Small intestine (tissue), 7 donors: Measurements from ENCODE around the gene GPR157. TPM values are rescaled to one million over a fixed set of nuclear protein-coding genes. Genes with fewer than 3 reads are reported as not detected.

ENCODE experiments used
- DNase-seq, 2 donors: peaks; one replicate each; pipeline versions ENCODE4 v3.0.0 to v3.0.0-alpha.2; 2013
- FAIRE-seq: peaks from 2 replicates; lab custom pipeline; 2012; peaks lifted over from hg19 to GRCh38; lab: Jason Lieb, UNC
- H3K27ac ChIP-seq, 3 donors: one replicate each; pipeline ENCODE4 v1.5.1; 2013; ENCODE audit warnings: low read length in 2 of 3, mild to moderate bottlenecking in 2 of 3, control low read depth in 1 of 3, inconsistent platforms in 1 of 3, low read depth in 1 of 3, moderate library complexity in 1 of 3
- H3K27me3 ChIP-seq, 3 donors: one replicate each; pipeline ENCODE4 v1.6.1; 2013; ENCODE audit warnings: low read length in 3 of 3, inconsistent platforms in 1 of 3; ENCODE audit not compliant: control insufficient read depth in 3 of 3, insufficient read depth in 3 of 3
- H3K36me3 ChIP-seq, 3 donors: one replicate each; pipeline ENCODE4 v1.6.1; 2013; ENCODE audit warnings: low read length in 3 of 3, inconsistent platforms in 1 of 3, low read depth in 1 of 3, mild to moderate bottlenecking in 1 of 3, moderate library complexity in 1 of 3; ENCODE audit not compliant: control insufficient read depth in 3 of 3, insufficient read depth in 2 of 3
- H3K4me1 ChIP-seq, 3 donors: one replicate each; pipeline ENCODE4 v1.6.1; 2013; ENCODE audit warnings: low read length in 2 of 3, inconsistent platforms in 1 of 3, low read depth in 1 of 3, mild to moderate bottlenecking in 1 of 3, moderate library complexity in 1 of 3; ENCODE audit not compliant: control insufficient read depth in 3 of 3, insufficient read depth in 2 of 3
- H3K4me3 ChIP-seq, 3 donors: one replicate each; pipeline ENCODE4 v1.5.1; 2013; ENCODE audit warnings: low read length in 3 of 3, control low read depth in 1 of 3, inconsistent platforms in 1 of 3, low read depth in 1 of 3, mild to moderate bottlenecking in 1 of 3, moderate library complexity in 1 of 3
- H3K9me3 ChIP-seq, 2 donors: one replicate each; pipeline ENCODE4 v1.6.1; 2013; ENCODE audit warnings: low read depth in 1 of 2, low read length in 1 of 2; ENCODE audit not compliant: control insufficient read depth in 2 of 2, insufficient read depth in 1 of 2
- WGBS, 3 donors: extraction: QIAGEN DNeasy Blood & Tissue Kit; methylation state at CpG; one replicate each; pipeline ENCODE4 v1.1.7; 2013; 5-methylcytosine and 5-hydroxymethylcytosine counted together
- polyA plus RNA-seq, 4 donors: library from polyadenylated mRNA; stranded (reverse) in 3 of 4; unstranded in 1 of 4; fragments of 200-250 nt in 3 of 4; fragments of 120-200 nt in 1 of 4; gene quantifications; one replicate each; pipeline versions ENCODE4 v1.2.1 to v1.2.3, GENCODE V29; 2013
- donor health status: healthy with polysubstance abuse.
- donor health status: control.
- donor health status: control.
- donor health status: Bipolar disorder and iron deficiency.
- donor health status: healthy.

The GPR157 gene
- polyA plus RNA-seq, 4 donors: 1.1 to 35.2 (median 1.8) TPM

DNA sequence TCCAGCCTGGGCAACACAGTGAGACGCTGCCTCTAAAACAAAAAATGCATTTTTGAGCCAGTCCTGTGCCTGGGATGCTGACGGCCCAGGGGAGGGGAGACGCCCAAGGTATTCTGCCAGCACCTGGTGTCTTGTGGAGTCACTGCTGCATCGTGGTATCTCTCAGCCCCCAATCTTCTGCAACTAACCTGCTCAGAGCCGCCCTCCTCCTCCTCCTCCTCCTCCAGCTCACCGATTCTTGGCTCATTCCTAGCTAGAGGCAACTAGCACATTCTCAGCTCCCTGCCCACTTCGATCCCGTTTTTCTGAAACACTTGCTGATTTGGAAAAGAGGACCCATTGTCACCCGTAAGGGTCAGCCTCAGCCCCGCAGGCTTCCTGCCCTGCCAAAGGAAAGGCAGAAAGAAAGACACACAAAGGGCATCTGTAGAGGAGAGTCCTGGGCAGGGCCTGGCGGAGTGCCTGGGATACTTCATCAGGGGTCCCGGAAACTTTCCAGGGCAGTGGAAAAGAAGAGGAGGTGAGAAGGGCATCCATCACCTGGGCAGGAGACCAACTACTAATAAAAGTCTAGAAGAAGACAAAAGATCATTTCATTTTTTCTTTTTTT, 20.7 kb downstream of the GPR157 start:
- H3K4me3 ChIP-seq: no peak overlapping the region
- H3K9me3 ChIP-seq: no peaks in the 10 kb centered on the region
- 92 to 95% (median 95%) methylated on average over 12 of the region's 12 CpGs for WGBS, 3 donors
- H3K36me3 ChIP-seq: peaks cover 0 to 85% (median 3%) of the 10 kb centered on the region in 3 donors
- no peaks in the 10 kb centered on the region for H3K27me3 ChIP-seq
- H3K4me1 ChIP-seq: peaks cover 0 to 22% (median 0%) of the 10 kb centered on the region in 3 donors
- FAIRE-seq: no peak
- DNase-seq: no peak
- H3K27ac ChIP-seq: no peak overlapping the region

DNA sequence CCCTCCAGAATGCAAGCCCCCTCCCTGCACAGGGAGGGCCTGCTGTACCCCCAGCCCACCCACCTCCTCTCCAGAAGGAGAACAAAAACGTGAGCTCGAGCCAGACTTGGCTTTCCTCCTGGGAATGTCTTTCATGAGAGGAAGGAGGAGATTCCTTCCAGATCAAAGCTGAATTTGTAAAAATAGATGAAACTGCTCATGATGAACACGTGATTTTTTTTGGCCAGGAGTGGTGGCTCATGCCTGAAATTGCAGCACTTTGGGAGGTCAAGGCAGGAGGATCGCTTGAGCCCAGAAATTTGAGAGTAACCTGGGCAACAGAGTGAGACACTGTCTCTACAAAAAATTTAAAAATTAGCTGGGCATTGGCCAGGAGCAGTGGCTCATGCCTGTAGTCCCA, 21.8 kb downstream of the GPR157 start:
- H3K9me3 ChIP-seq: no peaks in the 10 kb centered on the region
- no peaks in the 10 kb centered on the region for H3K27me3 ChIP-seq
- H3K27ac ChIP-seq: no peak overlapping the region
- H3K4me3 ChIP-seq: no peak overlapping the region
- FAIRE-seq (no peak), DNase-seq (no peak)
- 59 to 73% (median 68%) methylated on average over 4 of the region's 4 CpGs for WGBS, 3 donors
- peaks cover 0 to 87% (median 5%) of the 10 kb centered on the region in 3 donors for H3K36me3 ChIP-seq
- H3K4me1 ChIP-seq: peaks cover 0 to 11% (median 0%) of the 10 kb centered on the region in 3 donors

DNA sequence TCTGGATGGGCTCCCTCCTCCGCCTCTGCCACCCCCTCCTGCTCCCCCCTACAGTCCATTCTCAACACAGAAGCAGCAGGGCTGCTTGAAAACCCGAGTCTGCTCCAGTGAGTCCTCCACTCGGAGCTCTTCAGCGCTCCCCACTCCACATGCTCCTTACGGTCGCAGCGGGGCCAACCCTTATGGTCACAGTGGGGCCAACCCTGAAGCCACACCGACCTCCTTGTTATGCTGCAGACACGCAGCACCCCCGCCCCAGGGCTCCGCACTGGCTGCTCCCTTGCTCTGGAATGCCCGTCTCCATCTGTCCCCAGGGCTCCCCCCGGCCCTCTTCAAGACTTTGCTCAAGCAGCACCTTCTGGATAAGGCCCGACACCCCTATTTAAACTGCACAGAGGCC, 22.6 kb downstream of the GPR157 start:
- WGBS, 3 donors: 91 to 95% (median 93%) methylated on average over 14 of the region's 14 CpGs
- FAIRE-seq: no peak

DNA sequence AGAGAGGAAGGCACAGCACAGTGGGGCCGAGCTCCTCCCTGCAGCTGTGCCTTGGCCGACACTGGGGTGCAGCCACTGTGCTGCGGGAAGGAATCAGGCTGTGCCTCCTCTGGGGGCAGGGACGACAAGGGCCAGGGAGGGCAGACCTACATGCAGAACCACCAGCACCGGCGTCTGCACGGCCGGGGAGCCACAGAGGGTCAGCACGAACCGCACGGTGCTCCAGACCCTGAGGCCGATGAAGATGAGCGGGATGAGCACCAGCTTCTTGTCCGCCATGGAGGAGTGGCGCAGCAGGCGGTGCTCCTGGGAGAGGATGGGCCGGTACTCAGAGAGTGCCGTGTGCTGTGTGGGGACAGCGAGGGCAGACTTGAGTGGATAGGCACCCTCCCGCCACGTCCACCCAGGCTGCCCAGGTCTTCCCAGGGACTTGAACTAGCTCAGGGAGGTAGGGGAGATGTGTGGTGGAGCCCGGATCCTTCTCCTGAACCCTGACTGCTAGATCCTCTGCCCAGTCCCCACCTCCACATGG, 23.5 kb downstream of the GPR157 start:
- DNase-seq: no peak

More for the DNA sequence above, 22.6 kb downstream of the GPR157 start:
- no peaks in the 10 kb centered on the region for H3K27me3 ChIP-seq
- peaks cover 0 to 8% (median 0%) of the 10 kb centered on the region in 3 donors for H3K4me1 ChIP-seq
- H3K36me3 ChIP-seq: peaks cover 0 to 88% (median 5%) of the 10 kb centered on the region in 3 donors
- no peaks in the 10 kb centered on the region for H3K9me3 ChIP-seq
- no peak overlapping the region for H3K27ac ChIP-seq
- no peak for DNase-seq
- no peak overlapping the region for H3K4me3 ChIP-seq

DNA sequence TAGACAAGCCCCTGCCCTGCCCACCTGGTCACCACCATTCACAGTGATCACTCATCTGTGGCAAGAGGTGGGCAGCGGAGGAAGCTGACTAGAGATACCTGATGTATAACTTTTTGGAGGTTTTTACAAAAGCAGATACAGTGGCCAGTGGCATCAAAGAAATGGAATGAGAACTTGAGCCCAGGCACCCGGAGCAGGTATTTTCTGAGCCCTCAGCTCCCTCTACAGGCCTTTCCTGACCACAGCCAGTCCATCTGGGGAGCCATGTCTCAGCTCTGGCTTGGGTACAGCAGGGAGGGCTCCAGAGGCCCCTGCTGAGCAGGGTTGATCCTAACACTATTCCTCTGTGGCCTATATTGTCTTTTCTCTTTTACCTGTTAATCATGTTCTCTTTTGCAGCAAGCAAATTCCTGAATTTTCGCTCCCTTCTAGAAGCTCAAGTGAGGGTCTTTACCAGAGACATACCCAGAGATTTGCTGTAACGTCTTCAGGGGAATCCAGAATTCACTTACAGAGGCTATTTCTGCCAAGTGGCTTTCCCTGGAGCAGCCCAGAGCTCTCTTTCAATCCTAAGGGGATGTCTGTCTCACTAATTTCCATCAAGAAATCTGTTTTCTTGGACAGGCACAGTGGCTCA, 27.3 kb downstream of the GPR157 start:
- Histone ChIP-seq H3K4me3 (no peak overlapping the region), H3K36me3 (peaks cover 0 to 59% (median 5%) of the 10 kb centered on the region in 3 donors), H3K27ac (peak overlapping the region in 1 of 3 donors; percentile 13), H3K4me1 (peaks cover 0 to 7% (median 0%) of the 10 kb centered on the region in 3 donors), H3K27me3 (no peaks in the 10 kb centered on the region), H3K9me3 (peaks cover 0 to 5% of the 10 kb centered on the region in 2 donors)
- peak; percentile 68 to 71 for DNase-seq
- no peak for FAIRE-seq
- 45 to 69% (median 54%) methylated on average over 4 of the region's 4 CpGs for WGBS, 3 donors

More for the DNA sequence above, 23.5 kb downstream of the GPR157 start:
- peaks cover 0 to 4% (median 0%) of the 10 kb centered on the region in 3 donors for H3K4me1 ChIP-seq
- H3K4me3 ChIP-seq: no peak overlapping the region
- H3K27me3 ChIP-seq: no peaks in the 10 kb centered on the region
- no peak for FAIRE-seq
- H3K36me3 ChIP-seq: peaks cover 0 to 81% (median 5%) of the 10 kb centered on the region in 3 donors
- H3K27ac ChIP-seq: no peak overlapping the region
- H3K9me3 ChIP-seq: no peaks in the 10 kb centered on the region
- WGBS, 3 donors: 90 to 92% (median 92%) methylated on average over 22 of the region's 22 CpGs

DNA sequence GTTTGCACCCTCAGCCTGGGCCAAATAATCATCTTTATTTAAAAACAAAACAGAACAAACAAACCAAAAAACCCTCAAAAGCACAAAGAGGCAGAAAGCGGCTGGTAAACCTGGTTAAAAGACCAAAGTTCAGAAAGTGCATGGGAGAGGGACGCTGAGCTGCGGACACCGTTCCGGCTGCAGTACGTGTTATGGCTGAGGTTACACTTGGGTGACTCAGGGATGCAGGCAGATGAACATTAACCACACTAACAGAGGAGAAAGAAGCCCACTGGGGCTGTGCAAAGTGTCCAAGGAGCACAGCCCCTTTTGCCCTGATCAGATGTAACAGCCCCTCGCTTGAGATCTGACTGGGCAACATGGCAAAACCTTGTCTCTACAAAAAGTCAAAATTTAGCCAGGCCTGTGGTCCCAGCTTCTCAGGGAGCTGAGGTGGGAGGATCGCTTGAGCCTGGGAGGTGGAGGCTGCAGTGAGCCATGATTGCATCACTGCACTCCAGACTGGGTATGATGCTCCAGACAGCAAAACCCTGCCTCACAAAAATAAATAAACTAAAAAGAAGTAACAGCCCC, 28.3 kb downstream of the GPR157 start:
- Histone ChIP-seq H3K4me1 (peaks cover 0 to 7% (median 0%) of the 10 kb centered on the region in 3 donors), H3K27me3 (no peaks in the 10 kb centered on the region), H3K27ac (no peak overlapping the region), H3K9me3 (peaks cover 0 to 15% of the 10 kb centered on the region in 2 donors), H3K36me3 (peaks cover 0 to 49% (median 5%) of the 10 kb centered on the region in 3 donors), H3K4me3 (no peak overlapping the region)
- 91 to 94% (median 94%) methylated on average over 8 of the region's 8 CpGs for WGBS, 3 donors
- DNase-seq: no peak
- no peak for FAIRE-seq

DNA sequence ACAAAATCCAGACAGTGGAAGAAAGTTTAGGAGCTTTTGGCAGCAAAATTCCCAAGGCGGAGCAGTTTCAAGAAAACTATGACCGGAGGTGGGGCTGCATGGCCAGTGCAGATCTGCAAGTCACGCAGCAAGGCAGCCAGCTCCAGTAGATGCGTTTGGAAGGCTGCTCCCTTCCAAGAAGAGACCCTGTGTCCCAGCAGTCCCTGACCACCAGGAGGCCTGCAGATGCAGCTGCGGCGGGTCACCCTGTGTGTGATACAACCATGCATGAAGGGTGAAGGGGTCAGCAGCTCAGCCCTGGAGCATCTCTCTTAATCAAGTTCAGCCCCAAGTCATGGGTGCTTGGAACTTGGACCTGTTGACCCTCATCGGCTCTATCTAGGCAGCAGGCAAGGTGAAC, 29.3 kb downstream of the GPR157 start:
- peaks cover 0 to 18% of the 10 kb centered on the region in 2 donors for H3K9me3 ChIP-seq
- 86 to 92% (median 90%) methylated on average over 7 of the region's 7 CpGs for WGBS, 3 donors
- no peak for FAIRE-seq
- no peak overlapping the region for H3K4me3 ChIP-seq
- H3K27ac ChIP-seq: no peak overlapping the region
- no peak for DNase-seq
- peaks cover 0 to 7% (median 0%) of the 10 kb centered on the region in 3 donors for H3K4me1 ChIP-seq
- H3K36me3 ChIP-seq: peaks cover 0 to 41% (median 5%) of the 10 kb centered on the region in 3 donors
- no peaks in the 10 kb centered on the region for H3K27me3 ChIP-seq

DNA sequence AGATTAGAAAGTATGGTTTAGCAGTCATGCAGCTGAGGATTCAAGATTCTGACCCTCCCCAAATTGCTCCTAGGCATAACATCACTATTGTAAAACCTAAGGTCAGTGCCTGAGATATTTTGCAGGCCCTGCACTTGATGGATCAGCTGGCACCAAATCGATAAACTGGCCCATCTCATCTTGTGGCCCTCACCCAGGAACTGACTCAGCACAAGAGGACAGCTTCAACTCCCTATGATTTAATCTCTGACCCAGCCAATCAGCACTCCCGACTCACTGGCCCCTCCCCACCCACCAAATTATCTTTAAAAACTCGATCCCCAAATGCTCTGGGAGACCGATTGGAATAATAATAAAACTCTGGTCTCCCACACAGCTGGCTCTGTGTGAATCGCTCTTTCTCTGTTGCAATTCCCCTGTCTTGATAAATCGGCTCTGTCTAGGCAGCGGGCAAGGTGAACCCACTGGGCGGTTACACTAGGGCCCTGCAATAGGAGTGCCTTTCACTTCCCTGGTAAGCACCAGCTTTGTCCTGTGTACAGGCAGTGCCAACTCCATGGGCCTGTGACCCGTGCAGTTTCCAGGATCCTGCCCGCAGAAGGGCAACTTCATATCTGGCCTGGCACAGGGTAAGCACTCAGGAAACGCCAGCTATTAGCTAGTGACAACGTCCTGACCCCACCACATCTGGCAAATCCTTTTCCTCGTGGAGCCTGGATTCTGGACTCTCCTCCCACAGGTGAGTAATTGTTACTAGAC, 30.8 kb downstream of the GPR157 start:
- H3K9me3 ChIP-seq: peaks cover 0 to 18% of the 10 kb centered on the region in 2 donors
- H3K4me1 ChIP-seq: peaks cover 0 to 7% (median 0%) of the 10 kb centered on the region in 3 donors
- peaks cover 0 to 27% (median 2%) of the 10 kb centered on the region in 3 donors for H3K36me3 ChIP-seq
- no peak overlapping the region for H3K4me3 ChIP-seq
- H3K27ac ChIP-seq: no peak overlapping the region
- DNase-seq (no peak), FAIRE-seq (no peak)
- H3K27me3 ChIP-seq: no peaks in the 10 kb centered on the region
- WGBS, 3 donors: 75 to 84% (median 79%) methylated on average over 13 of the region's 13 CpGs
